Lung (tissue), 12 donors: ENCODE measurements around the gene ABCA4. TPM values are rescaled to one million over a fixed set of nuclear protein-coding genes. Genes with fewer than 3 reads are reported as not detected.

Experiments
- ATAC-seq: fragments of 200-7000 bp; cut with Tn5 transposase; one replicate; pipeline ENCODE4 v1.9.1; 2020; ENCODE audit warnings: moderate number of reproducible peaks; ENCODE audit not compliant: insufficient read depth, low FRiP score
- DNase-seq, 3 donors: peaks; one replicate each; pipeline ENCODE4 v3.0.0-alpha.2; 2013 to 2017
- H3K27ac ChIP-seq, 2 donors: one replicate each; pipeline ENCODE4 v1.5.1; 2013; ENCODE audit warnings: mild to moderate bottlenecking in 2 of 2, moderate library complexity in 2 of 2, control low read depth in 1 of 2, inconsistent platforms in 1 of 2, low read depth in 1 of 2, low read length in 1 of 2
- H3K27me3 ChIP-seq, 3 donors: one replicate each; pipeline ENCODE4 v1.5.1; 2013; ENCODE audit warnings: low read length in 2 of 3; ENCODE audit not compliant: control insufficient read depth in 3 of 3, insufficient read depth in 3 of 3
- H3K36me3 ChIP-seq, 4 donors: one replicate each; pipeline ENCODE4 v1.5.1; 2013; ENCODE audit warnings: low read length in 4 of 4, mild to moderate bottlenecking in 1 of 4, moderate library complexity in 1 of 4; ENCODE audit not compliant: control insufficient read depth in 4 of 4, insufficient read depth in 4 of 4
- H3K4me1 ChIP-seq, 5 donors: one replicate each; pipeline ENCODE4 v1.5.1; 2013; ENCODE audit warnings: low read length in 5 of 5, mild to moderate bottlenecking in 2 of 5, moderate library complexity in 1 of 5; ENCODE audit not compliant: control insufficient read depth in 5 of 5, insufficient read depth in 5 of 5
- H3K4me3 ChIP-seq: one replicate; pipeline ENCODE4 v1.5.1; 2013; ENCODE audit warnings: mild to moderate bottlenecking, control low read depth, moderate library complexity
- H3K9ac ChIP-seq, 2 donors: one replicate each; pipeline ENCODE4 v1.5.1; 2013; ENCODE audit warnings: low read length in 2 of 2, control low read depth in 1 of 2; ENCODE audit not compliant: insufficient read depth in 1 of 2
- H3K9me3 ChIP-seq, 4 donors: one replicate each; pipeline ENCODE4 v1.5.1; 2013; ENCODE audit warnings: low read length in 3 of 4, mild to moderate bottlenecking in 1 of 4, moderate library complexity in 1 of 4; ENCODE audit not compliant: control insufficient read depth in 4 of 4, insufficient read depth in 3 of 4
- whole genome bisulfite sequencing, 2 donors: extraction: QIAGEN DNeasy Blood & Tissue Kit; methylation state at CpG; one replicate each; pipeline ENCODE4 v1.1.7; 2013; 5-methylcytosine and 5-hydroxymethylcytosine counted together
- polyA plus RNA-seq, 2 donors: library from polyadenylated mRNA; stranded (reverse); fragments of 200-250 nt; gene quantifications; one replicate each; pipeline ENCODE4 v1.2.1, GENCODE V29; 2013
- total RNA-seq, 2 donors: library from RNA; depleted of rRNA in 1 of 2; stranded (reverse); fragments of >200 nt in 1 of 2; gene quantifications; one replicate each; pipeline ENCODE4 v1.2.1, GENCODE V29; 2014 to 2021
- TF ChIP-seq, protein P1 (sequence below): IDR thresholded peaks from 2 replicates; pipeline ENCODE4 v1.5.1; 2012; ENCODE audit warnings: mild to moderate bottlenecking; ENCODE audit errors: control extremely low read depth, extremely low read depth
- donor health status: control.
- donor health status: control.
- donor health status: Bipolar disorder and iron deficiency.
- donor health status: healthy.
- donor health status: DM: yes; HTN: yes; CAD: no.

Gene ABCA4
- total and polyA plus RNA-seq, 4 donors, result 0.21 to 1.0 (median 0.67) TPM

DNA sequence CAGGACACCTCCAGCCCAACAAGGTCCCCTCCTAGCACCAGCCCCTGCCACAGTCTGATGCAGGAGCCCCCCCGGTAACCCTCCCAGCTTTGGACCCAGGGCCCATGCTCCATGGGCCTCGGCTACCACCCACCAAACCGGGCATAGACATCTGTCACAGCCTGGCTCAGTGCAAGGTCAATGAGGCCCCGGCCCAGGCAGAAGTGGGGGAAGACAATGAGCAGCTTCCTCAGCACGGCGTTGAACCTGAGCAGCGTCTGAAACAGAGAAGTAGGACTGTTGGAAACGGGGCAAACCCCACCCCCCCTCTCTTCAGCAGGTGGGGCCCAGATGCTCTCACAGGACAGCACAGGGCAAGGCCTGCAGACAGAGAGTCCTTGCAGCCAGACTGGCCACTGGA, 109.8 kb downstream of the ABCA4 start:
- H3K27ac ChIP-seq, result no peak overlapping the region
- no peaks in the 10 kb centered on the region for H3K27me3 ChIP-seq
- WGBS, 2 donors, result 64 to 82% methylated on average over 8 of the region's 8 CpGs
- H3K36me3 ChIP-seq, result no peaks in the 10 kb centered on the region
- TF ChIP-seq, protein P1, sequence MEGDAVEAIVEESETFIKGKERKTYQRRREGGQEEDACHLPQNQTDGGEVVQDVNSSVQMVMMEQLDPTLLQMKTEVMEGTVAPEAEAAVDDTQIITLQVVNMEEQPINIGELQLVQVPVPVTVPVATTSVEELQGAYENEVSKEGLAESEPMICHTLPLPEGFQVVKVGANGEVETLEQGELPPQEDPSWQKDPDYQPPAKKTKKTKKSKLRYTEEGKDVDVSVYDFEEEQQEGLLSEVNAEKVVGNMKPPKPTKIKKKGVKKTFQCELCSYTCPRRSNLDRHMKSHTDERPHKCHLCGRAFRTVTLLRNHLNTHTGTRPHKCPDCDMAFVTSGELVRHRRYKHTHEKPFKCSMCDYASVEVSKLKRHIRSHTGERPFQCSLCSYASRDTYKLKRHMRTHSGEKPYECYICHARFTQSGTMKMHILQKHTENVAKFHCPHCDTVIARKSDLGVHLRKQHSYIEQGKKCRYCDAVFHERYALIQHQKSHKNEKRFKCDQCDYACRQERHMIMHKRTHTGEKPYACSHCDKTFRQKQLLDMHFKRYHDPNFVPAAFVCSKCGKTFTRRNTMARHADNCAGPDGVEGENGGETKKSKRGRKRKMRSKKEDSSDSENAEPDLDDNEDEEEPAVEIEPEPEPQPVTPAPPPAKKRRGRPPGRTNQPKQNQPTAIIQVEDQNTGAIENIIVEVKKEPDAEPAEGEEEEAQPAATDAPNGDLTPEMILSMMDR, result no peak
- H3K9me3 ChIP-seq, result no peaks in the 10 kb centered on the region
- DNase-seq, result no peak
- H3K4me3 ChIP-seq, result no peak overlapping the region
- ATAC-seq, result no peak
- no peaks in the 10 kb centered on the region for H3K4me1 ChIP-seq
- no peak overlapping the region for H3K9ac ChIP-seq

DNA sequence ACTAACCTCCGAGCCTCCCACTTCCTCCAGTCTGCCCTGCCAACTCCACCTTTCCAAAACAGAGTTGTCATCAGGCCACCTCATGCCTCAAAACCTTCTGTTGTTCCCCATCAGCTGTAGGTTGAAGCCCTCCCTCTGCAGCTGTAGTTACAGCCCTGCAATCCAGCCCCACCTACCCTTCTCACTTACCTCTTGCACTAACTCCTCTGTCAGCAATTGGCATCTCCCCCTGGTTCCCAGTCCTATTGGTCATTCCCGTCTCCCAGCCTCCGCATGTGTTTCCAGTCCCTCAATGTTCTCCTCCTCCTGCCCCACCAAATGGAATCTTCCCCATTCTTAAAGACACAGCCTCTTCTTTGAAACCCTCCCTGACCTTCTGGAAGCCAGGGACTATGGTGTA, 111.6 kb downstream of the ABCA4 start:
- Histone ChIP-seq H3K4me3 (no peak overlapping the region), H3K4me1 (no peaks in the 10 kb centered on the region), H3K9ac (no peak overlapping the region), H3K9me3 (no peaks in the 10 kb centered on the region), H3K36me3 (no peaks in the 10 kb centered on the region), H3K27me3 (no peaks in the 10 kb centered on the region), H3K27ac (no peak overlapping the region)
- no peak for ATAC-seq
- DNase-seq, result no peak
- 79 to 87% methylated on average over 3 of the region's 3 CpGs for WGBS, 2 donors
- TF ChIP-seq, protein P1, result no peak

DNA sequence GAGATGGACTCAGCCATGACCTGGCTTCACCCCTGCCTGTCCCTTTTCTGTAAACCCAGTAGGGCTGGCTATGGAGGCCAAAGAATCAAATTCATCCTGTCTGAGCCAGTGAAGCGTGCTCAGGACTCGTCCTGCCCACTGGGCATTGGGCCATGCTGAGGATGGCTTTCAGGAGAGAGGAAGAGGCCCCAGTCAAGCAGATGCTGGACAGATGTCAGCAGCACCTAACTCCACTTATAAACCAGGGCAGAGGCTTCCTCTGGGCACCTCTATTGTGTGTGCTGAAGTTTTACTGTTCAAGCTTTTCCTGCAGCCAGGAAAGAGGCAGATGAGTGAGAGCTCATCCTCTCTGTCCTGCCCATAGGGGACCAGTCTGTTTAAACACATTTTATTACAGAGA, 114.3 kb downstream of the ABCA4 start:
- no peak overlapping the region for H3K4me3 ChIP-seq
- H3K4me1 ChIP-seq, result no peaks in the 10 kb centered on the region
- TF ChIP-seq, protein P1, result no peak
- no peak overlapping the region for H3K27ac ChIP-seq
- H3K27me3 ChIP-seq, result no peaks in the 10 kb centered on the region
- no peaks in the 10 kb centered on the region for H3K9me3 ChIP-seq
- no peaks in the 10 kb centered on the region for H3K36me3 ChIP-seq
- ATAC-seq (no peak), DNase-seq (no peak)
- WGBS, 2 donors, result 72 to 77% methylated on average over 2 of the region's 2 CpGs
- H3K9ac ChIP-seq, result no peak overlapping the region

DNA sequence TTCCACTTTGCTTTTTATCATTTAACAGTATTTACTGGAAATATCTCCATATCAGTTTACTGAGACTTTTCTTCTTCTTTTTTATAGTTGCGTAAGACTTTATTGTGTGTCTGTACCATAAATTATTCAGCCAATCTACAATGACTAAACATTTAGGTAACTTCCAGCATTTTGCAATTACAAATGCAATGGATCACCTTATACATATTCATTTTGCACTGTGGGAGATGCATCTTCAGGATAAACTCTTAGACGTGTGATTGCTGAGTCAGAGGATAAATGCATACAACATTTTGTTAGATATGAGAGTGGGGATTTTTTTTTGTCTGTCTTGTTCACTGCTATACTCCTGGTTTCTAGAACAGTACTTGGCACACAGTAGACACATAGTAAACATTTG, 116.0 kb downstream of the ABCA4 start:
- ATAC-seq, result no peak
- Histone ChIP-seq H3K9ac (no peak overlapping the region), H3K27me3 (no peaks in the 10 kb centered on the region), H3K9me3 (no peaks in the 10 kb centered on the region), H3K36me3 (no peaks in the 10 kb centered on the region), H3K4me1 (no peaks in the 10 kb centered on the region), H3K27ac (no peak overlapping the region), H3K4me3 (no peak overlapping the region)
- TF ChIP-seq, protein P1, result no peak
- DNase-seq, result no peak
- 34 to 59% methylated on average over 2 of the region's 2 CpGs for WGBS, 2 donors
